Astrocyte (in vitro differentiated cells and primary cell): Measurements from ENCODE around the gene COQ6. TPM values are rescaled to one million over a fixed set of nuclear protein-coding genes. Genes with fewer than 3 reads are reported as not detected.
"Not testable (repeated sequence)": the region's sequence is repeated elsewhere in the genome, so short reads cannot be mapped to it uniquely, and the experiment has no call there.

ENCODE experiments used
- DNase-seq: peaks from one replicate; pipeline ENCODE4 v3.0.0-alpha.2; 2010; ENCODE audit warnings: low read depth
- FAIRE-seq: peaks from 2 replicates; lab custom pipeline; 2011; peaks lifted over from hg19 to GRCh38; lab: Jason Lieb, UNC
- H2AFZ ChIP-seq: 2 replicates; pipeline ENCODE4 v1.6.0; 2012; ENCODE audit warnings: low read depth, low read length, inconsistent platforms
- H3K27ac ChIP-seq: 2 replicates; pipeline ENCODE4 v1.5.1; 2011; ENCODE audit warnings: low read depth, low read length, inconsistent platforms
- H3K27me3 ChIP-seq: 2 replicates; pipeline ENCODE4 v1.6.0; 2011; ENCODE audit warnings: low read length, inconsistent platforms; ENCODE audit not compliant: insufficient read depth
- H3K36me3 ChIP-seq: 2 replicates; pipeline ENCODE4 v1.5.1; 2011; ENCODE audit warnings: low read length, inconsistent platforms; ENCODE audit not compliant: insufficient read depth
- H3K4me1 ChIP-seq: 2 replicates; pipeline ENCODE4 v1.5.1; 2011; ENCODE audit warnings: low read length, inconsistent platforms; ENCODE audit not compliant: insufficient read depth
- H3K4me2 ChIP-seq: 2 replicates; pipeline ENCODE4 v1.6.0; 2012; ENCODE audit warnings: low read length, inconsistent platforms
- H3K4me3 ChIP-seq: 2 replicates; pipeline ENCODE4 v1.5.1; 2011; ENCODE audit warnings: low read depth, mild to moderate bottlenecking, low read length, inconsistent platforms; ENCODE audit not compliant: insufficient read depth
- H3K79me2 ChIP-seq: 2 replicates; pipeline ENCODE4 v1.6.0; 2012; ENCODE audit warnings: mild to moderate bottlenecking, low read length, inconsistent platforms; ENCODE audit not compliant: insufficient read depth
- H3K9ac ChIP-seq: 2 replicates; pipeline ENCODE4 v1.6.0; 2012; ENCODE audit warnings: mild to moderate bottlenecking, low read length, inconsistent platforms
- H3K9me3 ChIP-seq: 2 replicates; pipeline ENCODE4 v1.5.1; 2012; ENCODE audit warnings: low read depth, mild to moderate bottlenecking, low read length, inconsistent platforms; ENCODE audit not compliant: insufficient read depth
- H4K20me1 ChIP-seq: 2 replicates; pipeline ENCODE4 v1.6.0; 2012; ENCODE audit warnings: low read length, inconsistent platforms; ENCODE audit not compliant: insufficient read depth
- H3K27ac Mint-ChIP-seq: one replicate; pipeline ENCODE4 v1.8.0; 2021; ENCODE audit warnings: mild to moderate bottlenecking, mixed read lengths; ENCODE audit not compliant: unreplicated experiment
- H3K27me3 Mint-ChIP-seq: one replicate; pipeline ENCODE4 v1.8.0; 2021; ENCODE audit warnings: low read depth, mixed read lengths; ENCODE audit not compliant: unreplicated experiment
- H3K36me3 Mint-ChIP-seq: one replicate; pipeline ENCODE4 v1.8.0; 2021; ENCODE audit warnings: low read depth, mixed read lengths; ENCODE audit not compliant: unreplicated experiment
- H3K4me1 Mint-ChIP-seq: one replicate; pipeline ENCODE4 v1.8.0; 2021; ENCODE audit warnings: low read depth, mixed read lengths; ENCODE audit not compliant: unreplicated experiment
- H3K4me3 Mint-ChIP-seq: one replicate; pipeline ENCODE4 v1.8.0; 2021; ENCODE audit warnings: mild to moderate bottlenecking, moderate library complexity, mixed read lengths; ENCODE audit not compliant: unreplicated experiment
- H3K9me3 Mint-ChIP-seq: one replicate; pipeline ENCODE4 v1.8.0; 2021; ENCODE audit warnings: mild to moderate bottlenecking, mixed read lengths; ENCODE audit not compliant: unreplicated experiment
- EZH2 ChIP-seq: IDR thresholded peaks from 2 replicates; pipeline ENCODE4 v1.6.1; 2012; ENCODE audit warnings: mild to moderate bottlenecking, low read length, inconsistent platforms; ENCODE audit not compliant: insufficient read depth
- total RNA-seq: library from RNA; stranded (reverse); gene quantifications from 2 replicates; pipeline ENCODE4 v1.2.1, GENCODE V29; 2021
- TF ChIP-seq, protein P1 (sequence below): IDR thresholded peaks from 2 replicates; pipeline ENCODE4 v1.5.1; 2011; ENCODE audit warnings: low read depth, mild to moderate bottlenecking, inconsistent platforms, low read length, moderate library complexity; ENCODE audit not compliant: insufficient read depth

Gene COQ6
- total RNA-seq, 1 donor from 2014 or later, result 12.8 TPM

DNA sequence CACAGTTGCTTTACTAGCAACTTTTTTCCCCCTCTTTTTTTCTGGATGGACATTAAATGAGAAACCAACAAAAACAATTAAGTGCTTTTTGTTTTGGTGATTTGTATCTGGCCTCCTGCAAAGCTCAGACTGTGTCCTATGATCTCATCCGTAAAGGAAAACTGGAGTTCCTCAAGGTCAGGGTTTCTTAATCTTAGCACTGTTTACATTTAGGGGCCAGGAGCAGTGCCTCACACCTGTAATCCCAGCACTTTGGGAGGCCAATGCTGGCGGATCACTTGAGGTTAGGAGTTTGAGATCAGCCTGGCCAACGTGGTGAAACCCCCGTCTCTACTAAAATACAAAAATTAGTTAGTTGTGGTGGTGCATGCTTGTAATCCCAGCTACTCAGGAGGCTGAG is 41.0 kb downstream of the COQ6 start:
- Histone ChIP-seq H3K79me2 (no peaks in the 10 kb centered on the region), H3K27ac (no peak overlapping the region), H3K36me3 (peaks cover 11% of the 10 kb centered on the region), H3K4me1 (no peaks in the 10 kb centered on the region), H4K20me1 (no peaks in the 10 kb centered on the region), H2AFZ (no peak overlapping the region), H3K4me2 (no peak overlapping the region), H3K9ac (no peak overlapping the region), H3K9me3 (no peaks in the 10 kb centered on the region), H3K4me3 (no peak overlapping the region), H3K27me3 (no peaks in the 10 kb centered on the region)
- no peaks in the 10 kb centered on the region for H3K4me1 Mint-ChIP-seq
- H3K9me3 Mint-ChIP-seq, result no peaks in the 10 kb centered on the region
- TF ChIP-seq, protein P1, sequence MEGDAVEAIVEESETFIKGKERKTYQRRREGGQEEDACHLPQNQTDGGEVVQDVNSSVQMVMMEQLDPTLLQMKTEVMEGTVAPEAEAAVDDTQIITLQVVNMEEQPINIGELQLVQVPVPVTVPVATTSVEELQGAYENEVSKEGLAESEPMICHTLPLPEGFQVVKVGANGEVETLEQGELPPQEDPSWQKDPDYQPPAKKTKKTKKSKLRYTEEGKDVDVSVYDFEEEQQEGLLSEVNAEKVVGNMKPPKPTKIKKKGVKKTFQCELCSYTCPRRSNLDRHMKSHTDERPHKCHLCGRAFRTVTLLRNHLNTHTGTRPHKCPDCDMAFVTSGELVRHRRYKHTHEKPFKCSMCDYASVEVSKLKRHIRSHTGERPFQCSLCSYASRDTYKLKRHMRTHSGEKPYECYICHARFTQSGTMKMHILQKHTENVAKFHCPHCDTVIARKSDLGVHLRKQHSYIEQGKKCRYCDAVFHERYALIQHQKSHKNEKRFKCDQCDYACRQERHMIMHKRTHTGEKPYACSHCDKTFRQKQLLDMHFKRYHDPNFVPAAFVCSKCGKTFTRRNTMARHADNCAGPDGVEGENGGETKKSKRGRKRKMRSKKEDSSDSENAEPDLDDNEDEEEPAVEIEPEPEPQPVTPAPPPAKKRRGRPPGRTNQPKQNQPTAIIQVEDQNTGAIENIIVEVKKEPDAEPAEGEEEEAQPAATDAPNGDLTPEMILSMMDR, result no peak
- TF ChIP-seq EZH2, result no peak
- no peaks in the 10 kb centered on the region for H3K27me3 Mint-ChIP-seq
- no peak overlapping the region for H3K27ac Mint-ChIP-seq
- DNase-seq (no peak), FAIRE-seq (no peak)
- no peak overlapping the region for H3K4me3 Mint-ChIP-seq
- peaks cover 5% of the 10 kb centered on the region for H3K36me3 Mint-ChIP-seq

DNA sequence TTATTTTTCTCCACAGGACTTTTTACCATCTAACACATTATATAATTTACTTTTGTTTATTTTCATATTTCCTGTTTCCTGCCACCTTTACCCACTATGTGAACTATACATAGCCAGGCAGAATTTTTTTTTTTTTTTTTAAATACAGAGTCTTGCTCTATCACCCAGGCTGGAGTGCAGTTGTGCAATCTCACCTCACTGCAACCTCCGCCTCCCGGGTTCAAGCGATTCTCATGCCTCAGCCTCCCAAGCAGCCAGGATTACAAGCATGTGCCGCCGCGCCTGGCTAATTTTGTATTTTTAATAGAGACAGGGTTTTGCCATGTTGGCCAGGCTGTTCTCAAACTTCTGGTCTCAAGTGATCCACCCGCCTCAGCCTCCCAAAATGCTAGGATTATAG is 44.8 kb downstream of the COQ6 start:
- not testable (repeated sequence) for H3K4me1 ChIP-seq, H3K4me3 Mint-ChIP-seq, H3K4me2 ChIP-seq, H3K79me2 ChIP-seq, H3K9me3 ChIP-seq, H3K9me3 Mint-ChIP-seq, H2AFZ ChIP-seq, H3K4me1 Mint-ChIP-seq, H3K27ac ChIP-seq, H3K36me3 Mint-ChIP-seq, H3K4me3 ChIP-seq, FAIRE-seq, H3K27me3 ChIP-seq, H4K20me1 ChIP-seq, H3K9ac ChIP-seq, H3K27me3 Mint-ChIP-seq, H3K36me3 ChIP-seq, H3K27ac Mint-ChIP-seq, DNase-seq

DNA sequence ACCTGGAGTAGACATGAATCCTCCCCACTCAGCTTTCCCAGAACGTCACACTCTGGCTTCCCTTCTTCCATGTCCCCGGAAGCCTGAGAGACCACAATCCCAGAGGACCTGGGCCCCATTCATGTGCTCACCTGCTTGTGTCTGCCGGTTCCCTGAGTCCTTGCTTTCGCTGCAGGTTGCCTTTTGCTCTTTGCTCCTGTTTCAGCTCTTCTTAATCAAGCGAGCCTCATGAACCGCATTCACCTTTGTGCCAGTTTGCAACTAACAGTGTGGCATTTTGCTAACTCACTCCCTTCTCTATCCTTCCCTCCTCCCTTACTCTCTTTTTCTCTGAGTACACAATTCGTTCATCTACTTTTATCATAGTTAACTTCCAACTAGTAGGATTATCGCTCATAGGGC is 45.9 kb downstream of the COQ6 start:
- DNase-seq (no peak), FAIRE-seq (no peak)
- Mint-ChIP-seq H3K9me3 (no peaks in the 10 kb centered on the region), H3K4me3 (no peak overlapping the region), H3K4me1 (peaks cover 4% of the 10 kb centered on the region), H3K27me3 (peaks cover 5% of the 10 kb centered on the region), H3K27ac (no peak overlapping the region), H3K36me3 (peaks cover 2% of the 10 kb centered on the region)
- H2AFZ ChIP-seq, result no peak overlapping the region
- H3K27ac ChIP-seq, result no peak overlapping the region
- no peaks in the 10 kb centered on the region for H3K79me2 ChIP-seq
- no peak overlapping the region for H3K9ac ChIP-seq
- no peaks in the 10 kb centered on the region for H3K36me3 ChIP-seq
- no peaks in the 10 kb centered on the region for H3K4me1 ChIP-seq
- H3K4me2 ChIP-seq, result no peak overlapping the region
- no peak for TF ChIP-seq EZH2
- TF ChIP-seq, protein P1, result no peak
- no peak overlapping the region for H3K4me3 ChIP-seq
- H3K9me3 ChIP-seq, result no peaks in the 10 kb centered on the region
- H4K20me1 ChIP-seq, result no peaks in the 10 kb centered on the region
- H3K27me3 ChIP-seq, result no peaks in the 10 kb centered on the region
